Measurements from ENCODE around the gene RPL31.
A peak's percentile ranks its signal among the peaks of the same experiment; 100 is the strongest.

RPL31 gene

GRCh38 chr2:101001691-101002561 lies at the start of gene RPL31:
Gene RPL31 (plus strand): TSS chr2:101002289. CDS start chr2:101002702, 413 bp downstream.
- peak; percentile 43 for DNase-seq

GRCh38 chr2:100952512-100952911 lies 49.6 kb upstream of the RPL31 start:
- DNase-seq = no peak

- DNase-seq = no peak
These were observed 48.6 kb upstream of the RPL31 start for GRCh38 chr2:100953406-100954043.

DNA sequence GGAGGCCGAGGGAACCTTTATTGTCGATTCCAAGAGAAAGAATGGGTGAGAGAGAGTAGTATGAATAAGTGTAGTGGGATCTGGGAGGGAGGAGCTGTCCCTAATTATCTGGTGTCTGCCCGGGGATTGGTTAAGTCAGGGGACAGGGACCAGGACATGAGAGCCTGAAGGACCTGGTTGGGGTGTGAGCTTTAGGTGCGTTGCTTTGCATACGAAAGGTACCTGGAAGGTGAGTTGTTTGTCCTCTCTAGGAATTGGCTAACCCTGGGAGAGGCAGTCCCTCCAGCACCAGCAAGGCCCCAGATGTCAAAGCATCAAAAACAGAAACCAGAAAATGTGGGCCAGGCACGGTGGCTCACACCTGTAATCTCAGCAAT lies 48.1 kb upstream of the RPL31 start:
- no peak for DNase-seq

- no peak for DNase-seq
These were observed 46.9 kb upstream of the RPL31 start for GRCh38 chr2:100955226-100955625.

GRCh38 chr2:100956081-100956480 lies 46.0 kb upstream of the RPL31 start:
- no peak for DNase-seq

DNA sequence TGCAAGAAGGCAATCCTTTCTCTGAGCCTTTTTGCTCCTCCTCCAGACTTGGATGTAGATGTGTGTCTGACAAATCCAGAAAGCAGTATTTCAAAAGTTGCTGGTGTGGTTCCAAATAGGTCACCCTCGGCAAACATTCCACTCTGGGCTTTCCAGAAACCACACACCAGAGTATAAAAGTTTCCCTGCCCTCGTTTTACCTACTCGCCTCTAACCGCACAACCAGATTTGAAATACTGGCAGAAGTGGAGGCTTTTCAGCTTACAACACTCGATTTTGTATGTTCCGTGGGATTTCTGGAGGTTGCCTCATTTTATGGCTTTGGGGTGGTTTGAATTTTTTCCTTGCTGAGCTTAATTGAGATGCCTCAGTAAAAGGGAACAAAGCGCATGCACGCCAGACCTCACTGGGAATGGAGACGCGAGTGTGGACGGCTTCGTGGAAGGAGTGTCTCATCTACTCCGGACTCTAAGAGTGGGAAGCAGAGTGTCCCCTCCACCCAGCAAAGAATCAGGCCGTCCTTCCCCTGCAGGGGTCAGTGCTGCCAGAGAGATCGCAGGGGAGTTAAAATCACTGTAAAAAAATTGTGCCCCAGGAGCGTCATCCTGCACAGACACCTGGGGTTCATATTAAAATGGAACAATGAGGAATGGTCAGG lies 44.0 kb upstream of the RPL31 start:
- no peak for DNase-seq

DNA sequence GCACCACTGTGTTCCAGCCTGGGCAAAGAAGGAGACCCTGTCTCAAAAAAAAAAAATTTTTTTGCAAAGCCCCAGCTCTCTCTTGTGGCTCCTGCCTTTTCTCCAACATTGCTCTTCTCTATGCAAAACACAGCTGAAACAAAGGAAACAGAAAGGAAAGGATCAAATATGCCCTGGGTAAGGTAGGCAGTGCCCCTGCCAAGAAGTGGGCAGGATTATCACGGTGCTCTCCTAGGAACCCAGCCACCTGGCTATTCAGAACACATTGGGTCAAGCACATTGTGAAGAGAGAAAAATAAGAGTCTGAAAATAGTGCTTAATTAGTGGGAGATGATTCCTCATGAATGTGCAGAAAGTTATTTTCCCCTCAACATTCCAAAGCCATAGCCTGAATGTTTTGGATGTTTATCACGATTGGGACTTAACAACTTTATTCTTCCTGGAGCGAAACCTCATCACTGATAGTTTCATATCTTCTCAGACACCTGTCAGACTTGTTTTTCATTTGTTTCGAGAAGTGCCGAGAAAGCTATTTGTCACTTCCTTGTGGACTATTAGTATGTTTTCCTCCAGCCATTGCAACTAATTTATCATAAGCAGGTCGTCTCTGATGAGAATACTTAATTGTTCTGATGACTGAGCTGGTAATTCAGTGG lies 42.7 kb upstream of the RPL31 start:
- DNase-seq = no peak

- no peak for DNase-seq
These were observed 41.4 kb upstream of the RPL31 start for GRCh38 chr2:100960688-100961087.

GRCh38 chr2:100962366-100963025 lies 39.6 kb upstream of the RPL31 start:
- DNase-seq = no peak

DNA sequence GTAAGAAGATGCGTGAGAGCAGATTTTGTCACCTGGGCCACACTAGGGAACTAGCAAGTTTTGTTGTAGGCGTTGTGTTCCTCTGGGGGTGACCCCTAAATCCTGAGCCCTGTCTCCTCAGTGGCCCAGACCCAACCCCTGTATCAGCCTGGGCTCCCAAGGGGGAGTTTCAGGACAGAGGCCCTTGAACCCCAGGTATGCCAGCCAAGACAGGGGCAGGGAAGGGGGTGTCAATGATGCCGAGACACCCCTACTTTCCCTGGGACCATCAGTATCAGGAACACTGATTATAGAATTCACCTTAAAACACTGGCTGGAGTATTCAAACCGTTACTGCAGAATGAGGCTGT lies 39.1 kb upstream of the RPL31 start:
- no peak for DNase-seq

DNA sequence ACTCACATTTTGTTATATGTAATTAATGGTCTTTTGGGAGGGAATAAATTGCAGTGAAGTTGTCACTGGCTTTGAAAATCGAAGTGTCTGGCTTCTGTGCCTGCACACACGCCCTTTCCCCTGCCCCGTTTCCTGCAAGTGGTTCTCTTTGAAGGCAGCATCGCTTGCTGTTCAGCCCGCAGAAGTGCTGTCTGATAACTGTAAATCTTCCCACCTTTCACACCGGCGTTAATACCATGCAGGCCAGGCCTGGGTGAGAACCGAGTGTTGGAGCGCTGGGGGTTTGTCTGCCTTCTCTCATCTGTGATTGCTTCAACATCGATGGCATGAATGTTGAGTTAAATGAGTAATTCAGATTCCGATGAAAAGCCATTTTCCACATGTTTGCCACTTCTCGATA lies 37.9 kb upstream of the RPL31 start:
- no peak for DNase-seq

- DNase-seq = no peak
These were observed 37.4 kb upstream of the RPL31 start for GRCh38 chr2:100964681-100965169.

- no peak for DNase-seq
These were observed 36.5 kb upstream of the RPL31 start for GRCh38 chr2:100965596-100965995.

GRCh38 chr2:100967716-100968115 lies 34.4 kb upstream of the RPL31 start:
- no peak for DNase-seq

DNA sequence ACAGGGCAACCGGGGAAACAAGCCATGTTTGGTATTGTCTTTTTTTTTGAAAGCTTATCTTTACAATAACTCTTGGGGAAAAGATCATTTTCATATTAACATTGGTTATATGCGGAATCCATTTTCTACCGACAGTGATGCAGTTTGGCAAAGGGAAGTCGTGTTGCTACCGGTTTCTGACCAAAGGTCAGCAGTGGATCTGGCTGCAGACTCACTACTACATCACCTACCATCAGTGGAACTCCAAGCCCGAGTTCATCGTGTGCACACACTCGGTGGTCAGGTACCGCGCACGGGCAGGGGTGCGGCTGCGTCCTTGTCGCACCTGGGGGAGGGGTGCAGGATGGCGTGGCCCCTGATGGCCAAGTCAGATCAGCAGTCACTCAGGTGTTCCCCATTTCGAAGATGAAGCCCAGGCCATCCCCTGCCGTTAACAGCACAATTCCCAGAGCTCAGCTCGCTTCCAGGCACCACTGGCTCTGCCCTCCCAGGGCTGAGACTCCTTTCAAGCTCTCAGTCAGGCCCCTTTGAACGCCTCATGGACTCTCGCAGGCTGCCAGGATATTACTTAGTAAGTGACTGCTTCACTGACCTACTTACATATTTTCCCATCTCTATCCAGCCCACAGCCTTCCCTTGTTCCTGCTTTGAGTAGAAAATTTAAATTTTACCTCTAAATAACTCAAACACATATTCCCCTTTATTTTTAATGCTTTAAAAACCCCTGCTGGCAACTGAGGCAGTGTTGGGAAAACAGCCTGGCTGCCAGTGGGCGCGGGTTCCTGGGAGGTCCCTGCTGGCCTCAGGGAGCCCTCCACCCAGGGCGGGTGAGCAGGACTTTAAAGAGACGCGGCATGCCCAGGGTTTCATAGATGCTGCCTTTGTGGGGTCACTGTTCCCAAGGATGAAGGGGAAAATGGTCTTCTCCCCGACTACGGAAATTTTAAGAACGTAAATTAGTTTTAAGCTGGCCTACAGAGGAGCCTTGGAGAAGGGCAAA lies 33.6 kb upstream of the RPL31 start:
- DNase-seq = no peak

GRCh38 chr2:100969998-100970397 lies 32.1 kb upstream of the RPL31 start:
- DNase-seq = no peak

DNA sequence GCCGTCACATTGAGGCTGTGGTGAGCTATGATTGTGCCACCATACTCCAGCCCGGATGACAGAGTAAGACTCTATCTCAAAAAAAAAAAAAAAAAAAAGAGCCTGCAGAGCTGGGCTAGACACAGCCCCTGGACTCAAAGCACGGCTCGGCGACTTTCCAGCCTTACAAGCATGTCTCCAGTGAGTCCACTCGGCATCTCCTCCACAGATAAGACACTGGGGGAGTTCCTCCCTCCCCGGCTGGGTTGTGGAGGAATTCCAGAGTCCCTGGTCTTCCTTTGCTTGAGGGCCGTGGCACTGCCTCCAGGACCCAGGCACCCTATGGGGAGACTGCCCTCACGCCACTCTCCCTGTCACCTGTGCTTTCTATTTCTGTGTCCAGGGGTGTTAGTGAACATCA lies 30.9 kb upstream of the RPL31 start:
- no peak for DNase-seq

DNA sequence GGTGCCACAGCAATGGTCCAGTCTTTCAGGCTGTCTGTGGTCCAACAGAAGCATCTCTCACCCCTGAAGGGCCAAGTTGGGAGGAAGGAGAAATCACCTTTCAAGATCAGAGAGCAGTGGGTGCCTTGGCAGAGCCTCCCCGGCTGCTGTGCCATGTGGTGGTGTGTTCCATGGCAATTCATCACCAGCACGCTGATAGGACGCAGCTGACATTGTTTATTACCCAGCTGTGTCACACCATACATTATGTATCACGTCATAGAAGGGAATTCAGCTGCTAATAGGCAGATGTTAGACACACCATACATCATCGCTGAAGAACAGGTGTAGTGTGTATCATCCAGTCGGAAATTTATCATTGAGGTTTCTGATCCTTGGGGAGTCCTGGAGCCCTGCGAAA lies 29.6 kb upstream of the RPL31 start:
- no peak for DNase-seq

GRCh38 chr2:100974712-100975520 lies 27.2 kb upstream of the RPL31 start:
- no peak for DNase-seq

GRCh38 chr2:100975521-100975785 lies 26.6 kb upstream of the RPL31 start:
- DNase-seq = no peak
